Calu3 (cell line): ENCODE data around the gene LRRC10. TPM values are rescaled to one million over a fixed set of nuclear protein-coding genes. Genes with fewer than 3 reads are reported as not detected.

Experiments used
- BruUV-seq: library from RNA; stranded (reverse); fragments of 400-500 nt; replicated peaks from 2 replicates; lab custom pipeline; 2021; lab: Mats Ljungman, UMichigan
- CTCF ChIA-PET: fragments of 300-600 bp; sonication (Branson Sonifier 250); formaldehyde crosslinking; loops from one replicate; lab custom pipeline; 2022; ENCODE audit warnings: antibody characterized with exemption; lab: Charles Lee
- DNase-seq: peaks from one replicate; pipeline ENCODE4 v3.0.0; 2022
- H3K27ac Mint-ChIP-seq: one replicate; pipeline ENCODE4 v1.8.0; 2022; ENCODE audit warnings: mixed read lengths; ENCODE audit not compliant: unreplicated experiment
- H3K27me3 Mint-ChIP-seq: one replicate; pipeline ENCODE4 v1.8.0; 2022; ENCODE audit warnings: mixed read lengths; ENCODE audit not compliant: unreplicated experiment
- H3K36me3 Mint-ChIP-seq: one replicate; pipeline ENCODE4 v1.8.0; 2022; ENCODE audit warnings: mild to moderate bottlenecking, moderate library complexity, mixed read lengths; ENCODE audit not compliant: insufficient read depth, unreplicated experiment
- H3K4me1 Mint-ChIP-seq: one replicate; pipeline ENCODE4 v1.8.0; 2022; ENCODE audit warnings: mild to moderate bottlenecking, low read depth, mixed read lengths; ENCODE audit not compliant: unreplicated experiment
- H3K4me3 Mint-ChIP-seq: one replicate; pipeline ENCODE4 v1.8.0; 2022; ENCODE audit warnings: mild to moderate bottlenecking, low read depth, moderate library complexity, mixed read lengths; ENCODE audit not compliant: unreplicated experiment
- H3K9me3 Mint-ChIP-seq: one replicate; pipeline ENCODE4 v1.8.0; 2022; ENCODE audit warnings: low read depth, mixed read lengths; ENCODE audit not compliant: unreplicated experiment
- CTCF ChIP-seq: fragments of 200-600 bp; IDR thresholded peaks from one replicate; pipeline ENCODE4 v1.8.0; 2022; ENCODE audit warnings: antibody characterized with exemption; ENCODE audit not compliant: unreplicated experiment
- intact Hi-C: fragments of 100-400 bp; cut with micrococcal nuclease; formaldehyde crosslinking; loops from one replicate; pipeline ENCODE4 v1.10.0; 2022; ENCODE audit not compliant: unreplicated experiment
- total RNA-seq: library from RNA; stranded (reverse); gene quantifications from 2 replicates; pipeline ENCODE4 v1.2.3, GENCODE V29; 2022

The LRRC10 gene
- total RNA-seq, 1 experiment from 2014 or later: not detected

- Mint-ChIP-seq H3K27me3 (peaks cover 12% of the 10 kb centered on the region), H3K4me3 (no peak overlapping the region), H3K9me3 (no peaks in the 10 kb centered on the region), H3K36me3 (no peaks in the 10 kb centered on the region), H3K27ac (no peak overlapping the region), H3K4me1 (no peaks in the 10 kb centered on the region)
- no peak for TF ChIP-seq CTCF
- DNase-seq: no peak
- CTCF ChIA-PET: interaction anchor here (0.5 kb wide), 1 partner anchor 45 kb away, joined by 5 read pairs; the partner anchor contains the start of gene LRRC10
- no TSS peak for BruUV-seq
- intact Hi-C loops: no loop called here
Observed at GRCh38 chr12:69655616-69656340, 45.1 kb upstream of the LRRC10 start.

GRCh38 chr12:69653703-69654102 is 43.0 kb upstream of the LRRC10 start:
- no peak for DNase-seq
- intact Hi-C loops: no loop called here
- peaks cover 15% of the 10 kb centered on the region for H3K27me3 Mint-ChIP-seq
- H3K27ac Mint-ChIP-seq: no peak overlapping the region
- TF ChIP-seq CTCF: no peak
- CTCF ChIA-PET: no interaction called here
- no peak overlapping the region for H3K4me3 Mint-ChIP-seq
- H3K36me3 Mint-ChIP-seq: no peaks in the 10 kb centered on the region
- BruUV-seq: no TSS peak
- no peaks in the 10 kb centered on the region for H3K9me3 Mint-ChIP-seq
- H3K4me1 Mint-ChIP-seq: no peaks in the 10 kb centered on the region

- CTCF ChIA-PET: interaction anchor here (0.7 kb wide), 1 partner anchor 12 kb away, joined by 5 read pairs; no protein-coding TSS in a partner anchor
- BruUV-seq: no TSS peak
- DNase-seq: no peak
- Mint-ChIP-seq H3K27ac (no peak overlapping the region), H3K4me1 (no peaks in the 10 kb centered on the region), H3K36me3 (no peaks in the 10 kb centered on the region), H3K27me3 (peaks cover 32% of the 10 kb centered on the region), H3K9me3 (no peaks in the 10 kb centered on the region), H3K4me3 (no peak overlapping the region)
- intact Hi-C loops: no loop called here
- no peak for TF ChIP-seq CTCF
Observed at GRCh38 chr12:69651922-69652321, 41.2 kb upstream of the LRRC10 start.

- intact Hi-C loops: no loop called here
- BruUV-seq: no TSS peak
- H3K9me3 Mint-ChIP-seq: no peaks in the 10 kb centered on the region
- H3K27ac Mint-ChIP-seq: no peak overlapping the region
- CTCF ChIA-PET: no interaction called here
- H3K36me3 Mint-ChIP-seq: no peaks in the 10 kb centered on the region
- no peaks in the 10 kb centered on the region for H3K4me1 Mint-ChIP-seq
- no peak overlapping the region for H3K4me3 Mint-ChIP-seq
- TF ChIP-seq CTCF: no peak
- H3K27me3 Mint-ChIP-seq: peaks cover 36% of the 10 kb centered on the region
- no peak for DNase-seq
Observed at GRCh38 chr12:69649529-69649928, 38.8 kb upstream of the LRRC10 start.
